Keratinocyte (primary cell): ENCODE results near the gene MYO9A. TPM values are rescaled to one million over a fixed set of nuclear protein-coding genes. Genes with fewer than 3 reads are reported as not detected.

Source experiments
- DNase-seq: peaks from one replicate; pipeline ENCODE4 v3.0.0-alpha.2; 2011; ENCODE audit warnings: low read depth, missing footprints, low spot score
- FAIRE-seq: peaks from 2 replicates; lab custom pipeline; 2011; peaks lifted over from hg19 to GRCh38; lab: Jason Lieb, UNC
- H2AFZ ChIP-seq: 2 replicates; pipeline ENCODE4 v1.6.0; 2012; ENCODE audit warnings: low read length, control low read depth, inconsistent platforms; ENCODE audit not compliant: control insufficient read depth
- H3K27ac ChIP-seq: 2 replicates; pipeline ENCODE4 v1.5.1; 2011; ENCODE audit warnings: low read length; ENCODE audit not compliant: control insufficient read depth, insufficient read depth
- H3K27me3 ChIP-seq: 3 replicates; pipeline ENCODE4 v1.6.0; 2011; ENCODE audit warnings: low read length; ENCODE audit not compliant: control insufficient read depth, insufficient read depth; ENCODE audit errors: extremely low read depth
- H3K36me3 ChIP-seq, 2 experiments: 2 replicates in 1 of 2; 3 replicates in 1 of 2; pipeline ENCODE4 v1.5.1; 2011; ENCODE audit warnings: low read length in 2 of 2, mild to moderate bottlenecking in 1 of 2; ENCODE audit not compliant: control insufficient read depth in 2 of 2, insufficient read depth in 2 of 2; ENCODE audit errors: extremely low read depth in 1 of 2
- H3K4me1 ChIP-seq: 3 replicates; pipeline ENCODE4 v1.5.1; 2011; ENCODE audit warnings: low read length; ENCODE audit not compliant: control insufficient read depth, insufficient read depth; ENCODE audit errors: extremely low read depth
- H3K4me2 ChIP-seq: 3 replicates; pipeline ENCODE4 v1.6.0; 2011; ENCODE audit warnings: low read depth, low read length; ENCODE audit not compliant: control insufficient read depth, insufficient read depth; ENCODE audit errors: extremely low read depth
- H3K4me3 ChIP-seq, 3 experiments: fragments of 200-600 bp in 1 of 3; sonication (generic) in 1 of 3; 2 replicates in 2 of 3; 3 replicates in 1 of 3; pipeline ENCODE4 v1.5.1; 2011 to 2016; ENCODE audit warnings: low read length in 3 of 3, mild to moderate bottlenecking in 3 of 3, control low read depth in 2 of 3, inconsistent platforms in 1 of 3, low read depth in 1 of 3, mixed read lengths in 1 of 3, mixed run types in 1 of 3, moderate library complexity in 1 of 3; ENCODE audit not compliant: control insufficient read depth in 2 of 3, insufficient read depth in 2 of 3; ENCODE audit errors: extremely low read depth in 1 of 3
- H3K79me2 ChIP-seq: 2 replicates; pipeline ENCODE4 v1.6.0; 2012; ENCODE audit warnings: low read length; ENCODE audit not compliant: control insufficient read depth, insufficient read depth
- H3K9ac ChIP-seq: 3 replicates; pipeline ENCODE4 v1.6.0; 2011; ENCODE audit warnings: low read length; ENCODE audit not compliant: control insufficient read depth, insufficient read depth; ENCODE audit errors: extremely low read depth
- H3K9me1 ChIP-seq: 3 replicates; pipeline ENCODE4 v1.6.0; 2011; ENCODE audit warnings: low read length; ENCODE audit not compliant: control insufficient read depth, insufficient read depth; ENCODE audit errors: extremely low read depth
- H3K9me3 ChIP-seq: 2 replicates; pipeline ENCODE4 v1.5.1; 2012; ENCODE audit warnings: low read depth, low read length; ENCODE audit not compliant: control insufficient read depth
- H4K20me1 ChIP-seq: 3 replicates; pipeline ENCODE4 v1.6.0; 2011; ENCODE audit warnings: low read length; ENCODE audit not compliant: control insufficient read depth, insufficient read depth; ENCODE audit errors: extremely low read depth
- CTCF ChIP-seq, 3 experiments: IDR thresholded peaks in 1 of 3; conservative IDR thresholded peaks in 1 of 3; optimal IDR thresholded peaks in 1 of 3; 2 replicates in 2 of 3; 3 replicates in 1 of 3; pipeline versions ENCODE3 to v1.5.1; 2011; ENCODE audit warnings: low read length in 3 of 3, mild to moderate bottlenecking in 3 of 3, moderate library complexity in 2 of 3, control low read depth in 1 of 3, inconsistent platforms in 1 of 3; ENCODE audit not compliant: insufficient read depth in 2 of 3; ENCODE audit errors: extremely low read depth in 1 of 3
- EZH2 ChIP-seq: IDR thresholded peaks from one replicate; pipeline ENCODE4 v1.6.1; 2012; ENCODE audit warnings: inconsistent platforms, mild to moderate bottlenecking, low read length, moderate library complexity
- dilution Hi-C: fragments of 300-500 bp; cut with MboI; formaldehyde crosslinking; loops from one replicate; pipeline ENCODE4 v1.7.0; 2020; ENCODE audit warnings: low sequenced_read_pairs; ENCODE audit not compliant: extremely low pct_ligation_motif_present
- polyA plus RNA-seq, 5 experiments: library from polyadenylated mRNA; depleted of rRNA in 3 of 5; stranded (reverse) in 3 of 5; stranded (forward) in 1 of 5; unstranded in 1 of 5; fragments of >200 nt; gene quantifications; 1 replicate in 1 of 5; 2 replicates in 3 of 5; 3 replicates in 1 of 5; pipeline versions ENCODE4 v1.2.1 to v1.2.3, GENCODE V29; 2011 to 2012; ENCODE audit warnings: missing spikeins in 2 of 5, low read depth in 1 of 5, low replicate concordance in 1 of 5

Gene MYO9A
- polyA plus RNA-seq, 1 donor (not counting 4 experiments of a cell fraction or from before 2014, with no cell fraction given): 10.6 TPM

DNA sequence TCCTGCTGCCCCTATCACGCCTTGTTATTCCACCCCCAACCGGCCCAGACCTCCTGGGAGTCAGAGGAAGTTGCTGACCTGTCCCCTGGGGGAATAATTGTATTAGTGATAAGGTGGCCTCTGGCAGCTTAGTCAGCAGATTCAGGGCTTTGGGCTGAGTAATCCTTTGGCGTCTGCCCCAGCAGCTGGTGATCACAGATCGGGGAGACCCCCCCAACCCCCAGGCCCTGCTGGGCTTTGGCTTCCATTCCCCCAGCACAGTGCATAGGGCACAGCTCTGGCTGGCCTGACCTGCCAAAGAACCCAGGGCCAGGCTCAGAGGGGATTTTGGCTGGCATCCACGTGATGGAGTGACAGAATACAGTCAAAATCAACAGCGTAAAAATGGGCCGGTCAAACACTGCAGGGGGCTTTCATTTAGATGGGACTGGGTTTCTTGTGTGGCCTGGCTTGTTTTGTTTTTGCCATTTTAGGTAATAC, 311.5 kb downstream of the MYO9A start:
- dilution Hi-C loops: no loop called here
- peaks cover 10% of the 10 kb centered on the region for H3K4me1 ChIP-seq
- no peaks in the 10 kb centered on the region for H3K9me1 ChIP-seq
- H3K9ac ChIP-seq: no peak overlapping the region
- no peak overlapping the region for H3K4me3 ChIP-seq
- H3K79me2 ChIP-seq: no peaks in the 10 kb centered on the region
- no peak overlapping the region for H2AFZ ChIP-seq
- DNase-seq (no peak), FAIRE-seq (no peak)
- no peak for TF ChIP-seq EZH2
- no peak for TF ChIP-seq CTCF (optimal IDR thresholded peaks at IDR 0.05 in 1 of 3, IDR thresholded peaks at IDR 0.05 in 1 of 3, conservative IDR thresholded peaks at IDR 0.05 in 1 of 3; ENCODE audit: extremely low read depth in 1 of 3, insufficient read depth in 2 of 3, low read length in 3 of 3)
- peaks cover 0 to 2% of the 10 kb centered on the region in 2 experiments for H3K36me3 ChIP-seq
- H3K9me3 ChIP-seq: no peaks in the 10 kb centered on the region
- H3K27ac ChIP-seq: no peak overlapping the region
- no peaks in the 10 kb centered on the region for H4K20me1 ChIP-seq
- H3K4me2 ChIP-seq: no peak overlapping the region
- no peaks in the 10 kb centered on the region for H3K27me3 ChIP-seq

DNA sequence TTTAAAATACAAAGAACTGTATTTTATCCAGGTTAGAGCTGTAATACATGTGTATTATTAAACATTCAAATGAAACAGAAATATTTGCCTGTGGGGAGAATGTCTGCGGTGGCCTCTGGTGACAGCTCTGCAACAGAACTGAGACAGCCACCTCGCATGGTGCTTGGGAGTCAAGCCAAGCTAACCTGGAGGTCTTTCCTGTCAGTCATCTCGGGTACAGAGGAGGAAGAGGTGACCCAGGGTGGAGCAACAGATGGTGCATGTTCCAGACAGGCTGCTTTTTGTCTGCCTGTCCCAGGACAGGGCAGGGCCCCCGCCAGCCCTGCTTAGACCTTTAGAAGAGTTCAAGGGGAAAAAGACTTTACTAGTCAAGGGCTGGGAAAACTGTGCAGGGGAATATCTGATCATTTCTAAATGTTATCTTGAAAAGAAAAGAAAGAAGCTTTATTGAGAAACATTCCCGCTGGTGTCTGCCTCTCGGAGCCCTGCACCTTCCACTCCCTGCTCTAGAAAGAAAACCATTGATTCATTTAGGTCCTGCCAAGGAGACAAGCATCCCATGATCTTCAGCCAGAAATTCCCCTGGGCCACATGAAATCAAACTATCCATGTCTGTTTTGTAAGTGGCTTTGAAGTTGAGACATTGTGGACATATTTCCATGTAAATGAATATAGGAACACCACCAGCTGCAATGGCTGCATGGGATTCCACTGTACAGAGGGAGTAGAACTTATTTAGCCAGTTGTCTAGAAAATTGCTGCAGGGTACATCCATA, 313.1 kb downstream of the MYO9A start:
- peaks cover 0 to 2% of the 10 kb centered on the region in 2 experiments for H3K36me3 ChIP-seq
- TF ChIP-seq CTCF (optimal IDR thresholded peaks at IDR 0.05 in 1 of 3, IDR thresholded peaks at IDR 0.05 in 1 of 3, conservative IDR thresholded peaks at IDR 0.05 in 1 of 3; ENCODE audit: extremely low read depth in 1 of 3, insufficient read depth in 2 of 3, low read length in 3 of 3) (no peak), EZH2 (no peak)
- no peaks in the 10 kb centered on the region for H3K27me3 ChIP-seq
- no peak overlapping the region for H3K4me2 ChIP-seq
- no peak overlapping the region for H2AFZ ChIP-seq
- no peaks in the 10 kb centered on the region for H4K20me1 ChIP-seq
- no peak overlapping the region for H3K27ac ChIP-seq
- no peak for FAIRE-seq
- H3K9me1 ChIP-seq: no peaks in the 10 kb centered on the region
- H3K4me3 ChIP-seq: no peak overlapping the region
- H3K9me3 ChIP-seq: no peaks in the 10 kb centered on the region
- H3K4me1 ChIP-seq: peaks cover 10% of the 10 kb centered on the region
- no peak overlapping the region for H3K9ac ChIP-seq
- H3K79me2 ChIP-seq: no peaks in the 10 kb centered on the region
- no peak for DNase-seq
- dilution Hi-C loops: no loop called here
